Head of caudate nucleus (tissue), 42 donors: ENCODE data around the gene RPL7A.
A peak's percentile ranks its signal among the peaks of the same experiment; 100 is the strongest.
"Not testable (repeated sequence)": the region's sequence is repeated elsewhere in the genome, so short reads cannot be mapped to it uniquely, and the experiment has no call there.

Experiments
- DNase-seq, 42 donors: peaks; one replicate each; pipeline versions ENCODE4 v3.0.0 to v3.0.0-alpha.2; 2020 to 2021; ENCODE audit warnings: mixed read lengths in 7 of 42
- intact Hi-C: fragments of 100-400 bp; cut with DNase I; formaldehyde crosslinking; loops from one replicate; pipeline ENCODE4 v1.15.0; 2022

RPL7A gene

GRCh38 chr9:133375724-133376654, 28.0 kb downstream of the RPL7A start, which contains the start of the genes STKLD1 and SURF4:
STKLD1 (plus strand) TSS chr9:133376366; CDS start chr9:133376474, 108 bp downstream.
SURF4 (minus strand) TSS chr9:133376060; CDS start chr9:133375969, 91 bp downstream.
- DNase-seq: peak; percentile 91 to 99 (median 97)
- intact Hi-C loops: loop anchor here (5.0 kb wide), 1 partner anchor 761 kb away; the partner anchor contains the start of gene WDR5

- not testable (repeated sequence) for DNase-seq
- intact Hi-C loops: loop anchor here (5.0 kb wide), 1 partner anchor 760 kb away; the partner anchor contains the start of gene WDR5
Measured at GRCh38 chr9:133377280-133377679, 29.3 kb downstream of the RPL7A start.

GRCh38 chr9:133377721-133378216, 29.8 kb downstream of the RPL7A start:
- no peak for DNase-seq
- intact Hi-C loops: loop anchor here (5.0 kb wide), 1 partner anchor 760 kb away; the partner anchor contains the start of gene WDR5

GRCh38 chr9:133378408-133378962, 30.5 kb downstream of the RPL7A start:
- intact Hi-C loops: loop anchor here (5.0 kb wide), 1 partner anchor 759 kb away; the partner anchor contains the start of gene WDR5
- DNase-seq: no peak

- intact Hi-C loops: loop anchor here (5.0 kb wide), 1 partner anchor 758 kb away; the partner anchor contains the start of gene WDR5
- DNase-seq: peak; percentile 50 to 92 (median 77)
Measured at GRCh38 chr9:133379153-133380086, 31.4 kb downstream of the RPL7A start.

- DNase-seq: no peak
- intact Hi-C loops: no loop called here
Measured at GRCh38 chr9:133380734-133381133, 32.7 kb downstream of the RPL7A start.

- intact Hi-C loops: no loop called here
- no peak for DNase-seq
Measured at GRCh38 chr9:133382507-133383141, 34.6 kb downstream of the RPL7A start.

GRCh38 chr9:133383438-133383837, 35.4 kb downstream of the RPL7A start:
- DNase-seq: no peak
- intact Hi-C loops: no loop called here

GRCh38 chr9:133384736-133385321, 36.8 kb downstream of the RPL7A start:
- intact Hi-C loops: no loop called here
- no peak for DNase-seq

- DNase-seq: peak in 3 of 42 donors; percentile 20 to 24 (median 22)
- intact Hi-C loops: no loop called here
Measured at GRCh38 chr9:133385452-133385851, 37.4 kb downstream of the RPL7A start.

GRCh38 chr9:133386338-133386737, 38.3 kb downstream of the RPL7A start:
- intact Hi-C loops: no loop called here
- no peak for DNase-seq

- DNase-seq: no peak
- intact Hi-C loops: no loop called here
Measured at GRCh38 chr9:133387680-133388079, 39.7 kb downstream of the RPL7A start.

- DNase-seq: no peak
- intact Hi-C loops: no loop called here
Measured at GRCh38 chr9:133389025-133389557, 41.1 kb downstream of the RPL7A start.

GRCh38 chr9:133389562-133389961, 41.5 kb downstream of the RPL7A start:
- intact Hi-C loops: no loop called here

GRCh38 chr9:133390713-133391112, 42.7 kb downstream of the RPL7A start:
- intact Hi-C loops: no loop called here
- DNase-seq: no peak

More at GRCh38 chr9:133389562-133389961, 41.5 kb downstream of the RPL7A start:
- no peak for DNase-seq

GRCh38 chr9:133391449-133391848, 43.4 kb downstream of the RPL7A start:
- intact Hi-C loops, DNase-seq: not testable (repeated sequence)

GRCh38 chr9:133392308-133392707, 44.3 kb downstream of the RPL7A start:
- DNase-seq, intact Hi-C loops: not testable (repeated sequence)
